Measurements from ENCODE around the gene SUPT4H1.

DNA sequence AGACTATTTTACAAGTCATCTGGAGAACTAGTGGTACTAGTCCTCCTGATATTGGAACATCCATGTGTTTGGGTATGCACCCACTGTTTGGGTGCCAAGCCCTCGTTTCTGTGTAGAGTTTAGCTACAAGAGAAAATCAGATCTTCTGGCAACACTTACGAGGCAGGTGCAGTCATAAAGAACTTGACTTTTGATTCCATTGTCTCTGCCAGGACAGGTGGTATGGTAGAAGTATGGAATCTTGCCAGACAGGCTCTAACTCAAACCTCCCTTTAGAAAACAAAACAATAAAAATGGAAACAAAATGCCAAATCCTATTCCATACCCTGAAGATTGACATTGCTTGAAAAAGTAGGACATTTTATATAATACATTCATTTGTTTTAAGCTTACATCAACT, 49.3 kb upstream of the SUPT4H1 start:
- TF ChIP-seq, protein P1, sequence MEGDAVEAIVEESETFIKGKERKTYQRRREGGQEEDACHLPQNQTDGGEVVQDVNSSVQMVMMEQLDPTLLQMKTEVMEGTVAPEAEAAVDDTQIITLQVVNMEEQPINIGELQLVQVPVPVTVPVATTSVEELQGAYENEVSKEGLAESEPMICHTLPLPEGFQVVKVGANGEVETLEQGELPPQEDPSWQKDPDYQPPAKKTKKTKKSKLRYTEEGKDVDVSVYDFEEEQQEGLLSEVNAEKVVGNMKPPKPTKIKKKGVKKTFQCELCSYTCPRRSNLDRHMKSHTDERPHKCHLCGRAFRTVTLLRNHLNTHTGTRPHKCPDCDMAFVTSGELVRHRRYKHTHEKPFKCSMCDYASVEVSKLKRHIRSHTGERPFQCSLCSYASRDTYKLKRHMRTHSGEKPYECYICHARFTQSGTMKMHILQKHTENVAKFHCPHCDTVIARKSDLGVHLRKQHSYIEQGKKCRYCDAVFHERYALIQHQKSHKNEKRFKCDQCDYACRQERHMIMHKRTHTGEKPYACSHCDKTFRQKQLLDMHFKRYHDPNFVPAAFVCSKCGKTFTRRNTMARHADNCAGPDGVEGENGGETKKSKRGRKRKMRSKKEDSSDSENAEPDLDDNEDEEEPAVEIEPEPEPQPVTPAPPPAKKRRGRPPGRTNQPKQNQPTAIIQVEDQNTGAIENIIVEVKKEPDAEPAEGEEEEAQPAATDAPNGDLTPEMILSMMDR (conservative IDR thresholded peaks at IDR 0.05), result no peak
- no peak for TF ChIP-seq EZH2 (IDR thresholded peaks at IDR 0.05; ENCODE audit: low read depth)
